Activated CD4-positive, CD25-positive, alpha-beta regulatory T cell treated with anti-CD3 and anti-CD28 coated beads, Interleukin-2, amount 50 U/mL, for 16 hours (primary cell): ENCODE results near the gene PRPF6.
"Not testable (repeated sequence)": the region's sequence is repeated elsewhere in the genome, so short reads cannot be mapped to it uniquely, and the experiment has no call there.

ENCODE experiments used
- DNase-seq: peaks from one replicate; pipeline ENCODE4 v3.0.0-alpha.2; 2020; ENCODE audit warnings: low read depth, low spot score

Gene PRPF6

DNA sequence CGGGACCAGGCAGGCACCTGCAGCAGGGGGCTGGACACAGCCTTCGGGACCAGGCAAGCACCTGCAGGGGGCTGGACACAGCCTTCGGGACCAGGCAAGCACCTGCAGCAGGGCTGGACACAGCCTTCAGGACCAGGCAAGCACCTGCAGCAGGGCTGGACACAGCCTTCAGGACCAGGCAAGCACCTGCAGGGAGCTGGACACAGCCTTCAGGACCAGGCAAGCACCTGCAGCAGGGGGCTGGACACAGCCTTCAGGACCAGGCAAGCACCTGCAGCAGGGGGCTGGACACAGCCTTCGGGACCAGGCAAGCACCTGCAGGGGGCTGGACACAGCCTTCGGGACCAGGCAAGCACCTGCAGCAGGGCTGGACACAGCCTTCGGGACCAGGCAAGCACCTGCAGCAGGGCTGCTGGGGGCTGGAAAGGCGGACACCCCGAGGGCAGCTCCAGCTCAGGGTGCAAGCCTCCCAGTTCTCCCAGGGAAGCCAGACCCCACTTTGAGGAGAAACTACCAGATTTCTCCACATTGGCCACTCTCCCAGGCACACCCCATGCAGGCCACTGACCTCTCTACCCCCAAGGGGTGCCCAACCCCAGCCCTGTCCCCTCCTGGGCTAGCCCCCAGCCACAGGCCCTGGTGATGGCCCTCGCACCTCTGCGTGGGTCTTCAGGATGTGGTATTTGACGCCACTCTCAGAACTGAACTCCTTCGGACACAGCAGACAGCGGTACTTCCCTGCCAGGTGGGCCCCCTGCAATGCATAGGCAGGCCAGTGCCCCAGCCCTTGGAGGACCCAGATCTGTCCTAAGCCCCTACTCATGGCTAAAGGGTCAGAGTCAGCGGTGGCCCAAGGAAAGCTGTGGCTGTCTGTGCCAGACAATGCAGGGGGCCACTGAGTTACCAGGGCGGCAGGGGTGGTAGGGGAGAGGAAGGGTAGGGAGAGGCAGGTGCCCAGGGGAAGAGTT is 20.0 kb upstream of the PRPF6 start:
- not testable (repeated sequence) for DNase-seq

DNA sequence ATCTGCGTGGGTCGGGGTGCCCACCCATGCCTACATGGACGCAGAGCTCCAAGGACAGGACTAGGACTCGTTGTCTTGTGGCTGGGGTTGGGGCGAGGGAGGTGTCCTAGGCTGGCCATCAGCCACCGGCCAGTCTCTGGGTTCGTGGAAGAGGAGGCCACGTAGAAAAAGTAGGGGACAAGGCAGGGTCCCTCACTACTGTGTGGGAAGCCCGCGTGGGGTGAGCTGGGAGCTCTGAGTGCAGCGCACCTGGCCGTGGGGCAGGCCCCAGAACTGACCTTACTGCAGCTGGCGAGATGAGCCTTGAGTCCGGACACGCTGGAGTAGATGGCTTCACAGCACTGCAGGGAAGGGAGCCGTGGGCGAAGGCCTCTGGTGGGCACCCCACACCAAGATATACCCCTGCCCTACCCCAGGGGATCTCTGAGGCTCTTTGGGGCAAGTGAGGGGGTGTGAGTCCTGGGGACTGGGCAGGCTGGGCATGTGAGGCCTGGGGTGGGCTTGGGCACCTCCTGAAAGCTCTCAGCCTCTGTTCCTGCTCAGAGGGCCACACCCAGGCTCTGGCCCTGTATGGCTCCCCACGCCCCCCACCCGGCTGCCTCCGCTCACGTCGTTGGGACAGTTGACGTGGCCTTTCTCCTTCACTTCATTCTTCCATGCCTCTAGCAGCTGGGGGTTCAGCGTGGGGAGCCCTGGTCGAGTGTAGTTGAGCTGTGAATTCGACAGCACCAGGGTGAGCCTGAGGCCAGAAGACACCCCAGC is 19.1 kb upstream of the PRPF6 start:
- DNase-seq, result no peak

DNA sequence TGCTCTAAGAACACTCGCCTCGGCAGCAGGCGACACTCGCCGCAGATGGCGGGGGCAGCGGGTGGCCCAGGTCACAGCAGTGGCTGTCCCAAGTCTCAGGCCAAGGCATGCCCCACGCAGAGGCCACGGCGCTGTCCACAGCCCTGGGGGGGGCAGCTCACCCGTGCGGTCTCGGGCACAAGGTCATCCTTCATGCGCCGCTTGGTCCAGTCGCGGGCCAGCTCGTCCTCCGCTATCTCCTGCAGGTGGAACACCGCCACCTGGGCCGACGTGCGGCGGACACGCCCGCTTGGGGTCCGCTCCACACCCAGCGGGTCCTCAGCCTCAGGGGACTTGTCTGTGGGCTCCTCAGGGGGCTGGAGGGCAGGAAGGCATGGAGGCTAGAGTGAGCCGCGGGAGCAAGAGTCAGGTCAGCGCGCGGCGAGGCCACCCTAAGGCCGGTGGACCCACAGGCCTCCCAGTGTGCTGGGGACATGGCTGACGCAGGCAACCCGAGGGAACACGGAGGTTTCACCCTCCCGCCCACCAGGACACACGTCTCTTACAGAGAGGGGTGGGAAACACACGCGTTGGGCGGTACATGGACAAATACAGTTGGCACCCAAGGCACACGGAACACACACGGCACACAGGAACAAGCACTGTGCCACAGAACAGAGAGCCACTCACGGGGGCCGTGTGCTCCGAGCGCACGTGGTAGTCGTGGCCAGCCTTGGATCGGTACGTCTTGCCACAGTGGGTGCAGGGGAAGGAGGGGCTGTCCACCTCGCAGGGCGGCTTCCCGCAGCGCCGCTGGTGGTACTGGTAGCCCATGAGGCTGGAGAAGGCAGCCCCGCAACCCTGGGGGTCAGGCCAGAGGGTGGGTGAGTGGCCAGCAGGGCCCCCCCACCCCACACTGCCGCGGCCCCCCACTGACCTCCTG is 18.2 kb upstream of the PRPF6 start:
- DNase-seq, result no peak

DNA sequence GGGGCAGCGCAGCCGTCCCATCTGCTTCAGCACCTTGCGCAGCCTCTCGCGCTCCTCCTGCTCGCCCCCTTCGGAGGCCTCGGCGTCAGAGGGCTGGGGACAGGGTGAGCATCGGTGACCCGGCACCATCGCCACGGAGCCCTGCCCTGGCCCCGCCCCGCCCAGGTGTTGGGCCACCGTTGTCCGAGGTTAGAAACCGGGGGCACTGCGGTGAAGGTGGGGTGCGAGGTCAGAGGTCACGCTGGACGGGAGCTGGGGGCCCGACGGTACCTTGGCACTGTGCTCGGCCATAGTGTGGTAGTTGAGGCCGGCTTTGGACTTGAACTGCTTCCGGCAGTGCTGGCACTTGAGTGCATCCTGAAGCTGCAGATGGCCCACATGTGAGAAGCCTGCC is 17.6 kb upstream of the PRPF6 start:
- no peak for DNase-seq

DNA sequence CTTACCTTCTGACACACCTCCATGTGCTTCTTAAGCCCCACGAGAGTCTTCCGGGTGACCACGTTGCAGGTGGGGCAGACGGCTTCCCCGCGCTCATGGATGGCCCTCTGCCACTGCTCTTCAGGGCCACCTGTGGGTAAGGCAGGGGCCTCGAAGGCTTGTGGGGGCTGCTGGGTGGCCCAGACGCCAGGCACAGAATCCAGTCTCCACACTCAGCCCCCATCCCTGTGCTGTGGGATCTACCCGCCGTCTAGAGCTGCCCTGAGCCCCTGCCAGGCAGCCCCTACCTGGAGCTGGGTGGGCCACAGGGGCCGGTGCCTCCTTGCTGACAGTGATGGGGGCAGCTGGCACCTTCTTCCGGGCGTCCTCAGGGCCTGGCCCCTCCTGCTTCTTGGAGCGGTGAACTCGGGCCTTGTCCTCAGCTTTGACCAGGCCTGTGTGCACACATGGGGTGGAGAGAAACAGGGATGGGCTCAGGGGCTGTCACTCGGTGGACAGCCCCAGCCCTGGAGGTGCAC is 17.1 kb upstream of the PRPF6 start:
- no peak for DNase-seq

DNA sequence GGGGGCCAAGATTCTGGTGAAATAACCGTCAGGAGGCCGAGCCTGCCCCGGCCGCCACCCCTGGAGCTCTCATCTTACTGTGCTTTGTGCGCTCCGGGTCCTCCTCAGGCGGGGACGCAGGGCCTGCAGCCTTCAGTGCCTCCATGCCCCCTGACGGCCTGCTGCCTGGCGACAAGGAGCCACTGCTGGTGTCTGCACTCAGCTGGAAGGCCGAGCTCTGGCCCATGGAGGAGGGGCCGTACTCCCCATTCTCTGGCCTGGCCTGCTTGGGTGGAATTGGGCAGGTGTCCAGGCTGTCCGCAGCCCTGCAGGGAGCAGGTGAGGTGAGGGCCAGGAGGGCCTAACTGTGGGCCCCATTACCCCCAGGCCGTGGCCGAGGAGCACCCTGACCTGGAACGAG is 16.5 kb upstream of the PRPF6 start:
- DNase-seq, result no peak

DNA sequence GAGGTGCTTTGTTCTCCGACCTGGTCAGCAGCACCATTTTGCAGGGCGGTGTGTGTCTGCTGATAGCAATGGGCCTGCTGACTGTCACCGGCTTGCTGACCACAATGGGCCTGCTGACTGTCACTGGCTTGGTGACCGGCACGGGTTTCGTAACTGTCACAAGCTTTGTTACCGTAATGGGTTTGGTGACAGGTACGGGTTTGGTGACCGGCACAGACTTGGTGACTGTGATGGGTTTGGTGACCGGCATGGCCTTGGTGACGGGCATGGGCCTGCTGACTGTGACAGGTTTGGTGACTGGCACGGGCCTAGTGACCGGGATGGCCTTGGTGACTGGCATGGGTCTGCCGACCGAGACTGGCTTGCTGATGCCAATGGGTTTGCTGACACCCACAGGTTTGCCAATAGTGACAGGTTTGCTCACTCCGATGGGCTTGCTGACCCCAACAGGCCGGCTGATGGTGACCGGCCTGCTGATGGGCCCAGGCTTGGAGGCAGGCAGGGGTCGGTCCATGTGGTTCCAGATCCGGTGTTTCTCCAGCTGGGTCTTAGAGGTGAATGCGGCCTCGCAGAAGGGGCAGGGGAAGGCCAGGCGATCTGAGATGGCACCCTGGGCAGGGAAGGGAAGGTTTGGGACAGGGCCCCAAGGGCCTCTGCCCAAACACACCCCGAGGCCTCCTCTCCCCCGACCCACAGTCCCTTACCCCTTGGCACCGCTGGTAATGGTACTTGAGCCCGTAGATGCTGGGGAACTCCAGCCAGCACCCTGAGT is 14.6 kb upstream of the PRPF6 start:
- no peak for DNase-seq

DNA sequence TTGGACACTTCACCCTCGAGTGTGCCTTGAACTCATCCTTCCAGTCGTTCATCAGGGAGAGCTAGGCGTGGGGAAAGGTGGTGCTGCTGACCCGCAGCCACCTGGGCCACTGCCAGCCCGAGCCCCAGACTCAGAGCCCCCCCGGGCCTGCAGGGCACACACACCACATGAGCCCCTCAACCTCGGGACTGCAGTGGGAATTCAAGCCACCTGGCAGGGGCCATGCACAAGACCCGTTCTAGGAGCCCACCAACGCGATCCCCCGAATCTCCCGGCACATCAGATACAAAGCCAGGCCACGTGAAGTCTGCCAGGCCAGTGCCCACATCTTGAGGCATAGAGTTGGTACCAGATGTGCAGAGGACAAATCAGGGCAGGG is 14.0 kb upstream of the PRPF6 start:
- no peak for DNase-seq

DNA sequence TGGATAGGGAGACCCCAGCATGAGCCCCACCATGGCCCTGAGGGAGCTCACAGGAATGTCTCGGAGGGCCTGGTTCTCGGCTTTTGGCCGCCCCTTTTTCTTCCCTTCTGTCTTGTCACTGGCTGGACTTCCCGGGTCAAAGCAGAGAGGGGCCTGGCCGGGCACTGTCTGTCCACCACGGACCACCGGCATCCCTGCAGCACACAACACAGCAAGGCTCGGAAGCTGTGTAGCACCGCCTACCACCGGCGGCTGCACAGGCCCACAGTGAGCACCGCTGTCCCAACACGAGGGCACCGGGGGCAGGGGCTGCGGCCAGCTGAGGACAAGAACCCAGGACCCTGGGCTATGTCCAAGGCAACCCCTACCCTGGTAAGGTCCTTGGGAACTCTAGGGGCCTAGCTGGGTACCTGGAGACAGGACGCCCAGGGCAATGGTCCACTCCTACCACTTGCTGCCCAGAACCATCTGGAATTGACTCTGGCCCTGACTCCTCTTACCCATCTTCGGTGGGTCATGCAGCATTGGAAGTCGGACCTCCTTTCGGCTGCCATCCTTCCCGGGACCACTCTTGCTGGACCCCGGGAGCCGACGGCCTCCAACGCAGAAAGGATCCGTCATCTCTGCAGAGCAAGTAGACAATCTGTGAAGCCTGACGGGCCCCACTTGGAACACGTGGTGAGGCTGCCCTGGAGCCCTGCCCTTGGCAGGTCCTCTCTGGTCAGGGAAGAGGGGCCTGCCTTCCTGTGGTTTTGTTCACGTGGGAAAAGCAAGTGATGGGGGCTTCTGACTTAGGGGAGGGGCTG is 13.4 kb upstream of the PRPF6 start:
- no peak for DNase-seq

DNA sequence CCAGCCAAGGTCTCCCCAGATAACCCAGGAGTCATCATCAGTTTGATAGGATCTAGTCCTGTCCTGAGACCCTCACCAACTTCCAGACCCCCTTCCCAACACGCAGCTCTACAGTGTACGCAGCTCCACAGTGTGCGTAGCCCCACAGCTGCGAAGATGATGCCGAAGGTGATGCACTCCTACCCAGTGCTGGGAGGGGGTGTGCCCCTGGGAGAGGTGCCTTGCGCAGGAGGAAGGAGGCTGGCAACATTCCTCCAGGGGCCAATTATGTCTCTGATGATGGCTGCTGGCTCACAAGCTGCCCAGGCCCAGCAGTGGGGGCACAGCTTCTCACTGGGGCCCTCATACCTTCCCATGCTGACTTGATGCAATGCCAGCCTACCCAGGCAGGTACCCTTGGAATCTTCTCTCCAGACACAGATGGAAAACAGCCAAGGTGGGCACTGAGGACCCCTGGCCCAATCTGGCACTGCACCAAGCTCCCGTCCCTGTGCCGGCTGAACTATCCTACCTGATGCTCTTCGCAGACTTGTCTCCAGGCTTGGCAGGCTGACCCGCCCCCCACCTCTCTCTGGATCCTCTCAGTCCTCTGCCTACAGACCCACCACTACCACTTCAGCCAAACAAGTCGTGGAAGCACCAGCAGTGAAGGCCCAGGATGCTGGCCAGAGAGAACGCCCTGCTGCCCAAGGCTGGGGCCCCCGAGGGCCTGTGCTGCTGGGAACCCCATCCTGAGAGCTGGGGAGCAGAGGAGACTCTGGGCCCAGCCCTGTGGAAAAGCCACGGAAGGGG is 12.6 kb upstream of the PRPF6 start:
- no peak for DNase-seq

DNA sequence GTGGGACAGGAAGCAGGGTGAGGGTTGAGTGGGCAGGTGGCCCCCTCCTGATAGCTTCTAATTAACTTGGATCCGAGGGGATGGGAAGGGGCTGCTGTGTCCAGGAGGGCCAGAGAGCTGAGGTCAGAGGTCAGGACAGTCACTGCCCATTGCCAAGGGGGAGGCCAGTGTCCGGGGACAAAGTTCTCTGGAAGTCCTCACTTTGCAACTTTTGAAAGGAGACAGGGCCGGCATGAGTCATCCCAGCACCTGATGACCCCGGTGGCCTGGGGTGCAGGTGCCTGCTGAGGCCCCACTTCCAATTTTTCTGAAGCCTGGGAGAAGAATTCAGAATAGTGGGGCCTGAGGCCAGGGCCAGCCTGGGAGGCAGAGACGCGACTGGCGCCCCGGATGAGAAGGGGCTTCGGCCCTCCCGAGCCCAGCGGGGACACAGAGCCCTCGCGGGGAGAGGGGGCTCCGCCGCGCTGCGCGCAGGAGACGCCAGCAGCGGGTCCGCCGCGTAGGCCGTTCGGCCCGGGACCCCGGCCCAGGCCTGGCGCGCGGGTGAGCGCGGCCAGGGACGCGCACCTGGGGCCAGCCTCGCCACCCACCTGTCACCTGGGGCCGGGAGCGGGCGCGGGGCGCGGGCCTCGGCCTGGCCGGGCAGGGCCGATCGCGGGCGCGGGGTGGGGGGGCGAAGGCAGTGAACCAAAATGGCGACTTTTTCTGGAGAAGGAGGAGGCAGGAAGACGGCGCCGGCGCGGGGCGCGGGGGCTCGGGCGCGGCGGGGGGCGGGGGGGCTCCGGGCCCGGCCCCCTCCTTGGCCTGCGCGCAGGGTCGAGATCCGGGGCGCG is 11.8 kb upstream of the PRPF6 start:
- DNase-seq, result no peak

DNA sequence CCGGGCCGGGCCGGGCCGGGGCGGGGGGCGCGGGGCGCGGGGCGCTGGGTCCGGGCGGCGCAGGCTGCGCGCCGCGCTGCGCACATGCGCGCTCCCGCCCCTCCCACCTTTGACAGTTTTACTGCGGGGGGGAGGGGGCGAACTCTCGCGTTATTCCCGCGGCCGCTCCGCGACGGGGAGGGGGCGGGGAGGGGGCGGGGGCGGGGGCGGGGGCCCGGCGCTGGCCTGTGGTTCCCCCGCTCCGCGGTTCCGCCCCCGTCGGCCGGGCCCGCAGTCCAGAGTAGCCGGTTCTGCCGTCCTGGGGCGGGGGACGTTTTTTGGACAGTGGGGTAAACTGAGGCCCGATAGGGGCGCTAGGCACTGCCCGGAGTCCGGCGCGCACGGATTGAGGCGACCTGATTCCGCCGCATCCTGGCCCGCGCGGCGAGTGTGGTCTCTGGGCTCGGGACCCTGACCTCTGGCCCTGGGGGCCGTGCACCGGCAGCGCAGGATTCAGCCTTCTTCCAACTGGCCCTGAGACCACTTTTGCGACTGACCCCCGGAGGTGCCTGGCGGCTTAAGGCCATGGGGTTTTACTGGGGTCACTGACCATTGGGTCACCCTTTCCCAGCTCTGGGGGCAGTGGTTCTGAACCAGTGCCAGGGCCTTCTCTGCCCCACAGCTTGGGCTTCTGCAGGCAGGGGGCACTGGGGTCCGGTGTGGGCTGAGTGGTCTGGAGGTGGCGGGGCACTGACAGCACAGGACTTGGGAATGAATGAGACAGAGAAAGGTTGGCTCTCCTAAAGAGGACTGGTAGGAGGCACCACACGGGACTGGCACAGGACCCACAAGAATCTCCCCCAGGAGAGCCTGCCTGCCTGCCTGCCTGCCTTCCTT is 10.9 kb upstream of the PRPF6 start, which contains the start of gene ZNF512B:
TSS of gene ZNF512B (minus strand) at position 93 of the 876 bp plus-strand sequence. CDS start 1,980 bp downstream, outside the sequence.
- no peak for DNase-seq

GRCh38 chr20:63970714-63971431 is 10.1 kb upstream of the PRPF6 start:
- no peak for DNase-seq

DNA sequence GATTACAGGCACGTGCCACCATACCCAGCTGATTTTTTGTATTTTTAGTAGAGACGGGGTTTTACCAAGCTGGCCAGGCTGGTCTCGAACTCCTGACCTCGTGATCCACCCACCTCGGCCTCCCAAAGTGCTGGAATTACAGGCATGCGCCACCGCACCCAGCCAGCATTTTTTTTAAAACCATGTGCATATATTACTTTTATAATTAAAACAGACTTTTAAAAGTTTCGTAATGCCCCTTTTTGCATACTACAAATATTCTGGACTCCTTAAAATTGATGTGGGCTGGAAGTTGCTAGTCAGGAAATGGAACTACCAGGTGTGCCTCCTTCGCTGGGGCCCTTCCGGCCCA is 9.0 kb upstream of the PRPF6 start:
- DNase-seq, result not testable (repeated sequence)

DNA sequence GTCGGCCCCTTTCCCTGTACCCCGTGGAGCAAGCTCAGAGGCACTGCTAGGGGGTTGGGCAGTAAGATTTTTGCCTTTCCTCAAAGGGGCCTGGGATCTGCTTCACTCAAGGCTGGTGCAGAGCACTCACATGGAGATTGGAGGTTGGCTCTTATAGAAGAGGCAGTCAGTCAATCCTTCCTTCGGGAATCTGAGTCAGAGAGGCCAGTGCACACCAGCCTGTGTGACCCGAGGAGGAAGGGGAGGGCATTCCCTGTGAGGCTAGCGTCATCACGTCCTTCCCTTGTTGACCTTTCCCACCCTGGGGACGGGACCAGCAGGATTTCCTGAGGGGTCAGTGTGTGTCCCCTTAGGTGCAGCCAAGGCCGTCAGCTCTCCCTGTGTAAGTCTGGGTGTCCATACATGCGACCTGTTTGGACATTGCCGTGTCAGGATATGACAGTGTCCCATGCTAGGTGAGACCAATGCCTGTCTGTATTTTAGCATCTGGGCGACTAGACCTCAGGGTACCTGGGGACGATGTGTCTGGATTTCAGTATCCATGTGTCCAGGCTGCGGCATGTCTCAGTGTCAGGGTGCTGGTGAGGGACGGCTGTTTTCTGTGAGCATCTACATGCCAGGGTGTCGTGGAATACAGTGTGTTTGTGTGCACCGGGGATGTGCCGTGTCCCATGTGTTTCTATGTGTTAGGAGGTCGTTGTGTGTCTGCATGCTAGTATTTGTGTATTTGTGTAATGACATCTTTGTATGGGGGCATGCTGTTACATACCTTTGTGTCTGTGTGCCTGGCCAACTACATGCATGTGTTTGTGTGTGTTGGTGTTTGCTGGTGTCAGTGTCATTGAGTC is 8.4 kb upstream of the PRPF6 start:
- DNase-seq, result no peak

- no peak for DNase-seq
Observed at GRCh38 chr20:63973160-63973479, 7.8 kb upstream of the PRPF6 start.
